ENCODE results near the gene MREG. TPM values are rescaled to one million over a fixed set of nuclear protein-coding genes. Genes with fewer than 3 reads are reported as not detected.

MREG gene
- total and polyA plus RNA-seq, 10 of the 15 experiments (the other 5 are each of a cell fraction or from before 2014, with no cell fraction given): 6.9 to 45.0 (median 28.5) TPM

DNA sequence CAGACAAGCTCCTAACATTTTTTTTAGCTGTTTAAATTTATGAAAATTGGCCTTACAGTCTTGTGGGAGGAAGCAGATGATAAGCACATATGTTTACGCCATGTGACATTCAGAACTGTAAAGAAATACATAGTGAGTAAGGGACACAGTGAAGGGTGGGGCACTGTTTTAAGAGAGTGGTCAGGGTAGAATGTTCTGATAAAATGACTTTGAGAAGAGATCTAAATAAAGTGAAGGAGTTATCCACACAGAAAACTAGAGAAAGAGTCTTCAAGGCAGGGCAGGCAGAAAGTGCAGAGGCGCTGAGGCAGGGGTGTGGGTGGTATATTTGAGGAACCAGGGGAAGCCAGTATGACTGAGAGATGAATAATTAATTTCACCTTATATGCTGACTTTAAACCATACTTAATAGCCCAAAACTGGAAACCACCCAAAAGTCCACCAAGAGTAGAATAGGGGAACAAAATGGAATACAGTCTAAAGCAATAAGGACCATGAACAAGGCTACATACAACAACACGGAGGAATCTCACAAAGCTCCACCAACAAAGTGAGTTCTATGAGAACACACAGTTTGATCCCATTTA lies 8.6 kb downstream of the MREG start (continued):
- TF ChIP-seq, protein P1, sequence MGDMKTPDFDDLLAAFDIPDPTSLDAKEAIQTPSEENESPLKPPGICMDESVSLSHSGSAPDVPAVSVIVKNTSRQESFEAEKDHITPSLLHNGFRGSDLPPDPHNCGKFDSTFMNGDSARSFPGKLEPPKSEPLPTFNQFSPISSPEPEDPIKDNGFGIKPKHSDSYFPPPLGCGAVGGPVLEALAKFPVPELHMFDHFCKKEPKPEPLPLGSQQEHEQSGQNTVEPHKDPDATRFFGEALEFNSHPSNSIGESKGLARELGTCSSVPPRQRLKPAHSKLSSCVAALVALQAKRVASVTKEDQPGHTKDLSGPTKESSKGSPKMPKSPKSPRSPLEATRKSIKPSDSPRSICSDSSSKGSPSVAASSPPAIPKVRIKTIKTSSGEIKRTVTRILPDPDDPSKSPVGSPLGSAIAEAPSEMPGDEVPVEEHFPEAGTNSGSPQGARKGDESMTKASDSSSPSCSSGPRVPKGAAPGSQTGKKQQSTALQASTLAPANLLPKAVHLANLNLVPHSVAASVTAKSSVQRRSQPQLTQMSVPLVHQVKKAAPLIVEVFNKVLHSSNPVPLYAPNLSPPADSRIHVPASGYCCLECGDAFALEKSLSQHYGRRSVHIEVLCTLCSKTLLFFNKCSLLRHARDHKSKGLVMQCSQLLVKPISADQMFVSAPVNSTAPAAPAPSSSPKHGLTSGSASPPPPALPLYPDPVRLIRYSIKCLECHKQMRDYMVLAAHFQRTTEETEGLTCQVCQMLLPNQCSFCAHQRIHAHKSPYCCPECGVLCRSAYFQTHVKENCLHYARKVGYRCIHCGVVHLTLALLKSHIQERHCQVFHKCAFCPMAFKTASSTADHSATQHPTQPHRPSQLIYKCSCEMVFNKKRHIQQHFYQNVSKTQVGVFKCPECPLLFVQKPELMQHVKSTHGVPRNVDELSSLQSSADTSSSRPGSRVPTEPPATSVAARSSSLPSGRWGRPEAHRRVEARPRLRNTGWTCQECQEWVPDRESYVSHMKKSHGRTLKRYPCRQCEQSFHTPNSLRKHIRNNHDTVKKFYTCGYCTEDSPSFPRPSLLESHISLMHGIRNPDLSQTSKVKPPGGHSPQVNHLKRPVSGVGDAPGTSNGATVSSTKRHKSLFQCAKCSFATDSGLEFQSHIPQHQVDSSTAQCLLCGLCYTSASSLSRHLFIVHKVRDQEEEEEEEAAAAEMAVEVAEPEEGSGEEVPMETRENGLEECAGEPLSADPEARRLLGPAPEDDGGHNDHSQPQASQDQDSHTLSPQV (IDR thresholded peaks at IDR 0.05): no peak
- TF ChIP-seq STAT3 (IDR thresholded peaks at IDR 0.05; ENCODE audit: low read depth, low read length) (no peak), GABPA (IDR thresholded peaks at IDR 0.05; ENCODE audit: low read depth) (no peak), RELA (IDR thresholded peaks at IDR 0.05; ENCODE audit: borderline replicate concordance, partially characterized antibody) (peak; percentile 51), RBBP5 (conservative IDR thresholded peaks at IDR 0.05) (no peak), NRF1 (conservative IDR thresholded peaks at IDR 0.05; ENCODE audit: low read depth, low read length) (no peak), MEF2A (IDR thresholded peaks at IDR 0.05; ENCODE audit: insufficient read depth, low read depth, low read length) (no peak), ZSCAN29 (IDR thresholded peaks at IDR 0.05) (no peak), SREBF1 (IDR thresholded peaks at IDR 0.05; ENCODE audit: low read length) (no peak), SMAD1 (IDR thresholded peaks at IDR 0.05; ENCODE audit: low read depth, partially characterized antibody) (no peak), JUND (IDR thresholded peaks at IDR 0.05; ENCODE audit: low read depth, low read length) (no peak), ZNF274 (IDR thresholded peaks at IDR 0.05; ENCODE audit: insufficient read depth, insufficient read length) (no peak), MTA3 (IDR thresholded peaks at IDR 0.05; ENCODE audit: borderline replicate concordance, low read length) (no peak), POLR2AphosphoS5 (IDR thresholded peaks at IDR 0.05; ENCODE audit: low read length) (peak; percentile 78; the same call in 1 of the 2 replicates), CHD2 (IDR thresholded peaks at IDR 0.05; ENCODE audit: borderline replicate concordance, low read depth, low read length) (no peak)
- TF ChIP-seq, protein P2, sequence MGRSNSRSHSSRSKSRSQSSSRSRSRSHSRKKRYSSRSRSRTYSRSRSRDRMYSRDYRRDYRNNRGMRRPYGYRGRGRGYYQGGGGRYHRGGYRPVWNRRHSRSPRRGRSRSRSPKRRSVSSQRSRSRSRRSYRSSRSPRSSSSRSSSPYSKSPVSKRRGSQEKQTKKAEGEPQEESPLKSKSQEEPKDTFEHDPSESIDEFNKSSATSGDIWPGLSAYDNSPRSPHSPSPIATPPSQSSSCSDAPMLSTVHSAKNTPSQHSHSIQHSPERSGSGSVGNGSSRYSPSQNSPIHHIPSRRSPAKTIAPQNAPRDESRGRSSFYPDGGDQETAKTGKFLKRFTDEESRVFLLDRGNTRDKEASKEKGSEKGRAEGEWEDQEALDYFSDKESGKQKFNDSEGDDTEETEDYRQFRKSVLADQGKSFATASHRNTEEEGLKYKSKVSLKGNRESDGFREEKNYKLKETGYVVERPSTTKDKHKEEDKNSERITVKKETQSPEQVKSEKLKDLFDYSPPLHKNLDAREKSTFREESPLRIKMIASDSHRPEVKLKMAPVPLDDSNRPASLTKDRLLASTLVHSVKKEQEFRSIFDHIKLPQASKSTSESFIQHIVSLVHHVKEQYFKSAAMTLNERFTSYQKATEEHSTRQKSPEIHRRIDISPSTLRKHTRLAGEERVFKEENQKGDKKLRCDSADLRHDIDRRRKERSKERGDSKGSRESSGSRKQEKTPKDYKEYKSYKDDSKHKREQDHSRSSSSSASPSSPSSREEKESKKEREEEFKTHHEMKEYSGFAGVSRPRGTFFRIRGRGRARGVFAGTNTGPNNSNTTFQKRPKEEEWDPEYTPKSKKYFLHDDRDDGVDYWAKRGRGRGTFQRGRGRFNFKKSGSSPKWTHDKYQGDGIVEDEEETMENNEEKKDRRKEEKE (IDR thresholded peaks at IDR 0.05): no peak
- TF ChIP-seq, protein P3, sequence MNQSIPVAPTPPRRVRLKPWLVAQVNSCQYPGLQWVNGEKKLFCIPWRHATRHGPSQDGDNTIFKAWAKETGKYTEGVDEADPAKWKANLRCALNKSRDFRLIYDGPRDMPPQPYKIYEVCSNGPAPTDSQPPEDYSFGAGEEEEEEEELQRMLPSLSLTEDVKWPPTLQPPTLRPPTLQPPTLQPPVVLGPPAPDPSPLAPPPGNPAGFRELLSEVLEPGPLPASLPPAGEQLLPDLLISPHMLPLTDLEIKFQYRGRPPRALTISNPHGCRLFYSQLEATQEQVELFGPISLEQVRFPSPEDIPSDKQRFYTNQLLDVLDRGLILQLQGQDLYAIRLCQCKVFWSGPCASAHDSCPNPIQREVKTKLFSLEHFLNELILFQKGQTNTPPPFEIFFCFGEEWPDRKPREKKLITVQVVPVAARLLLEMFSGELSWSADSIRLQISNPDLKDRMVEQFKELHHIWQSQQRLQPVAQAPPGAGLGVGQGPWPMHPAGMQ (IDR thresholded peaks at IDR 0.05; ENCODE audit: borderline replicate concordance): no peak
- TF ChIP-seq, protein P4, sequence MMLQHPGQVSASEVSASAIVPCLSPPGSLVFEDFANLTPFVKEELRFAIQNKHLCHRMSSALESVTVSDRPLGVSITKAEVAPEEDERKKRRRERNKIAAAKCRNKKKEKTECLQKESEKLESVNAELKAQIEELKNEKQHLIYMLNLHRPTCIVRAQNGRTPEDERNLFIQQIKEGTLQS (IDR thresholded peaks at IDR 0.05; ENCODE audit: borderline replicate concordance, extremely low read depth, low read depth, low read length): no peak
- TF ChIP-seq, protein P5, sequence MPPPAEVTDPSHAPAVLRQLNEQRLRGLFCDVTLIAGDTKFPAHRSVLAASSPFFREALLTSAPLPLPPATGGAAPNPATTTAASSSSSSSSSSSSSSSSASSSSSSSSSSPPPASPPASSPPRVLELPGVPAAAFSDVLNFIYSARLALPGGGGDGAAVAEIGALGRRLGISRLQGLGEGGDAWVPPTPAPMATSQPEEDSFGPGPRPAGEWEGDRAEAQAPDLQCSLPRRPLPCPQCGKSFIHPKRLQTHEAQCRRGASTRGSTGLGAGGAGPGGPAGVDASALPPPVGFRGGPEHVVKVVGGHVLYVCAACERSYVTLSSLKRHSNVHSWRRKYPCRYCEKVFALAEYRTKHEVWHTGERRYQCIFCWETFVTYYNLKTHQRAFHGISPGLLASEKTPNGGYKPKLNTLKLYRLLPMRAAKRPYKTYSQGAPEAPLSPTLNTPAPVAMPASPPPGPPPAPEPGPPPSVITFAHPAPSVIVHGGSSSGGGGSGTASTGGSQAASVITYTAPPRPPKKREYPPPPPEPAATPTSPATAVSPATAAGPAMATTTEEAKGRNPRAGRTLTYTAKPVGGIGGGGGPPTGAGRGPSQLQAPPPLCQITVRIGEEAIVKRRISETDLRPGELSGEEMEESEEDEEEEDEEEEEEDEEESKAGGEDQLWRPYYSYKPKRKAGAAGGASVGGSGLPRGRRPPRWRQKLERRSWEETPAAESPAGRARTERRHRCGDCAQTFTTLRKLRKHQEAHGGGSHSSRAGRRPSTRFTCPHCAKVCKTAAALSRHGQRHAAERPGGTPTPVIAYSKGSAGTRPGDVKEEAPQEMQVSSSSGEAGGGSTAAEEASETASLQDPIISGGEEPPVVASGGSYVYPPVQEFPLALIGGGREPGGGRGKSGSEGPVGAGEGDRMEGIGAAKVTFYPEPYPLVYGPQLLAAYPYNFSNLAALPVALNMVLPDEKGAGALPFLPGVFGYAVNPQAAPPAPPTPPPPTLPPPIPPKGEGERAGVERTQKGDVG (CRISPR knock-in tag; IDR thresholded peaks at IDR 0.05): no peak
